ENCODE data around the gene LEKR1.

LEKR1 gene

DNA sequence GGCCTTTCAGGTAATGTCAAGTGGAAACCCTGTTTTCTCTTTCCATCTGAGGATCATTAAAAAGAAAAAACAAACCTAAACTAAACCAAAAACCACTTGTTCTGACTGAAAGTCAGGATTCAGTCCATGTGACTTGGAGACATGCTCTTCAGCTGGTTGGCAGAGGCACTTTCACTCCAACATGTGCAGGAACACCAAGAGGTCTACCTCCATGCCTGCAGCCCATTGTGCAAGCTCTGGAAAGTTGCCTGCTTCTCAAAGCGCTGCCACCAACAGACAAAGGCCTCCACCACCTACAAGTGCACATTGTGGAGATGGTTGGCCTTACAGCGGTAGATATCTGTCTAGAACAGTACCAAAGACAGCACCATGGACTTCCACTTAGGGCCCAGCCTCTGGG is 161.8 kb downstream of the LEKR1 start:
- no peak for DNase-seq

DNA sequence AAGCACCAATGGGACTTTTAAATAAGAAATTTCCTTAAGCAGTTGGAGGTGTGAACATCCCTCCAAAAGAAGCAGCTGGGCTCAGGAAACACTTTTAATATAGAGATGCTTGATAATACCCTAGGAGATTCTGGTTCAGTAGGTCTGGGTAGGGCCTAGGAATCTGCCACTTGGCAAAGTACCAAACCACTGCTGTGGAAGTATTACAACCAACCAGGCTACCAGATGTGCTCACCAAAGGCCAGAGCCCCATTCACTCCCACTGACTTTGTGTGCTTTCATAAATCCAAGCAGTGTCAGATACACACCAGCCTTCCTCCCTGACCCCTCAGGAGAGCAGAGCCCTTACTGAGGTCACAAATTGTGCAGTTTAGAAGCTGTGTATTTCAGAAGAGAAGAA is 171.2 kb downstream of the LEKR1 start:
- peak; percentile 37 for DNase-seq

DNA sequence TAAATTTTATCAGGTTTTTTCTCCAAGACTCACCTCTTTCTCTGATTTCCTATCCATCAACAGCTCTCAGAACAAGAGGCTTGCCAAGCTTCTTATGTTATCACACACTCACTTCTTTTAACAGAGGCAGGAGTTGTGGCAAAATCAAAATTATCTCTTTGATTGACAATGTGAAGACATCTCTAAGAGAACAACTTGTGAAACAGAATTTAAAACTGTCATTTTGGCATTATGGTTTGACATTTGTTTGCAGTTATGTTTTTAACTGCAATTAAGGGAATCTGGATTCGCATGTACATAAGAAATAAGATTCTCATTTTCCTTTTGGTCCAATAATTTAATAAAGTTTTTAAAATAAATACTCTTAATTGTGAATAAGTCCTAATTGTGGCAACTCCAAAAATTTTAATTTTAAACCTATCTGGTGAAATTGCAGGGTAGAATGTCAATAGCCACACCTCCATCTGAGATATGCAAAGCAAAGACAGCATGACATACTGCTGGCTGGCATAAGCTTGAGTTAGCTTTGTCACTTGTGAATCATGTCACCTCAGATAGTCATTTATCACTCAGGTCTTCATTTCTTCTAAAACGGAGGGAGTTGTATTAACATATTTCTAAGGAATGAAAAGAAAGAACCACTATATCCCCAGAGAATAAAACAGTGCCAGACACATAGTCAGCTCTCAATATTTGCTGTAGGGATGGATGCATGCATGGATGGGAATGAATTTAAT is 175.2 kb downstream of the LEKR1 start:
- no peak for DNase-seq

DNA sequence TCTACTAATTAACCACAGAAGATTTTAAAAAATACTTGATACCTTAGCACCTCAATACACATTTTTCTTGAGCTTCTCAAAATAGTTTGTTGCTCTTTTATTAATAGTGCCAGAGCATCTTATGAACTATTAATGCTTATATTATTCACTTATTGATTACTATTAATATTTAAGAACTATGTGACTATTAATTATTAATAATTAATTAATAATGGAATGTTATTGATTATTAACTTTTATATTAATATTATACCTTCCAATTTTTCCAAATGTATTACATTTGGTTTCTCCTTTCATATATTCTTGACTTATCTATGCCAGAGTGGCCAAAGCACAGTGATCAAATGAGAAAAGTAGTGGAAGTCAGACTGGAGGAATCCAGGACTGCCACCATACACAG is 195.5 kb downstream of the LEKR1 start:
- DNase-seq = no peak

DNA sequence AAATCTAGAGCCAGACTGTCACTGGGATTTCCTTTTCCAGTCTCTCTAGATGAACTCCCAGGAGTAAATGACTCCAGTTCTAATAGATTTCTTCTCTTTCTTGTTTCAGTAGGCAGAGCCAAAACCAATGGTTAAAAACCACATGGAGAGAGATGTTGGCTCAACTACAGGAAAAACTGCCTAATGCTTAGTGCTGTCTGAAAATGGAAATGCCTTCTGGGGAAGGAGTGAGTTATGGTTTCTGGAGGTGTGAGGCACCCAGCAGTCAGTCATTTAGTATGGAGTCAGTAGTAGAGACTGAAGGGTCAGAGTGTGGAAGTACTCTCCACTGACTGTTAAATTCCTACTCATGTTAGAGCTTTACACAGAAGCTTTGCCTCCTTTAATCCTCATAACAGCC is 197.1 kb downstream of the LEKR1 start:
- no peak for DNase-seq

DNA sequence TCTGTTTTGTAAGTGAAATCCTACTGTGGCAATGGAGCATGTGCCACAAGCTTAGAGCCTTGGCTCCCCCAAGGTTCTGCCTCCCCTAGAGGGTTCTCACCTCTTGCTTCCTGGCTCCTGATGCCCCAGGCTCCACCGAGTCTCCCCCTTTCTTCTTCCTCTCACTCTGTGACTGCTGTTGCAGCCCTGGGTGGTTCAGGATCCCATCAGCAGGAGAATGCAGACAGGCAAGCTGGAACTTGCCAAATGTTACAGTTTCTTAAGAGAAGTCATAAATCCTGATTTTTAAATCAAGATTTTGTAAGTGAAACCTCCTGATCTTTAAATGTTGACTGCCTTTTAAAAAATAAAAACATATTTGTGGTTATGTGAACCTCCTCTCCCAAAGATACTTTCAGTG is 199.9 kb downstream of the LEKR1 start:
- DNase-seq = no peak

DNA sequence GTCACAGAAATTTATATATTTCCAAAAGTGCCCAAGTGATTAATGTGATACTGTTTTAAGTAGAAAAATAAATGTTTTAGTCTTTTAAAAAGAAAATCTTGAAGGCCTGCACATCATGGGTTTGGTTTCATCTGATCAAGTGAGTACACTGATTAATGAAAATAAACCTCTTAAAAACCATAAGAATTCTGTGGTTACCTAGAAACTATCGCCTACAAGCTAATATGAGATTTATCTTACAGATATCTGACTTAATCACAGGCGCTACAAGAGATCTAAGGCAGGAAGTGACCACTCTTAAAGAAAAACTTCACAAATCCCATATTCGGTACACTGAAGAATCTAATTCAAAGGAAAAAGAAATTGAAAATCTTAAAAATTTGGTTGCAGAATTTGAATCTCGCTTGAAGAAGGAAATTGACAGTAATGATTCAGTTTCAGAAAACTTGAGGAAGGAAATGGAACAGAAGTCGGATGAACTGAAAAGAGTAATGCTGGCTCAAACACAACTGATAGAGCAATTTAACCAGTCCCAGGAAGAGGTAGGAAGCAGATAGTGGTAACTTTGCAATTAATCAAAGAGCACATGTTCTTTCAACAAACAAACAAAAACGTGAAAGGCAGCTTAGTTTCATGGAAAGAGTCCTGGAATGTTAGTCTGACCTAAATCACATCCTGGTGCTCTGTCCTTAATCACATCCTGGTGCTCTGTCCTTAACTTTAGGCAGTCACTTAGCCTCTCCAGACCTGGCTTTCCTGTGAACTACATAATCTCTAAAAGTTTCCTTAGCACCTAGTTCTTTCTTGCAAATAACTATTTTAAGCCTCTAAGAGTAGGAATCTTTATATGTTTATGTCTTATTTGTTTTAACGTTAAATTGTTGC is 201.9 kb downstream of the LEKR1 start:
- DNase-seq = no peak

DNA sequence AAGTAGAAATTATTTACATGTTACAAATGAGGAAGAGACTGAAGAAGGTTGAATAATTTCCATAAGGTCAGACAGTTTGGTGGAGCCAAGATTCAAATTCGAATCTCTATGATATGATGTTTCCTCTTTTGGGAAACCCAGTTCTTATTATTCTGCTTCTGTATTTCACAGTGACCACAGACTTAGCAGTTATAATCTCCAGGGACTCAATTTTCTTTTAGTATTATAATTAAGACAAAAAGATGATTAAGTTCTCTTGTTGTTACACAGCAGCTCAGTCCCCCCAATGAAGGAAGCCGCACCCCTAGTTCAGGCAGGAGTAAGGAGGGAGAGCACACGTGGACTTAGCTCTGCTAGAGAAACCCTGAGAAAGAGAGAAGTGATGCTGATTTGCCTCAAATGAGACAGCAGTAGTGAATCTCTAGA is 203.2 kb downstream of the LEKR1 start:
- DNase-seq = no peak

DNA sequence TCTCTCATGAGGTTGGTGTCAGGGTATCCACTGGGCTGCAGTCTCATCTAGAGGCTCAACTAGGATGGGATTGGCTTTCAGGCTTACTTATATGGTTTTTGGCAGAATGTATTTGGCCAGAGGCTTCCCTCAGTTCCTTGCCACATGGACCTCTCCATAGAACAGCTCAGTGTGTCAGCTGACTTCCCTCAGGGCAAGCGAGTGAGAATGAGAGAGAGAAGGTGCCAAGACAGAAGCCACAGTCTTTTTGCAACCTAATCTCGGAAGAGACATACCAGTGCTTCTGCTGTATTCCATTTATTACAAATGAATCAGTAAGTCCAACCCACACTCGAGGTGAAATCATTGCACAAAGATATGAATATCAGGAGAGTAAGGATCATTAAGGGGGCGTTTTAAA is 204.6 kb downstream of the LEKR1 start:
- DNase-seq = no peak

DNA sequence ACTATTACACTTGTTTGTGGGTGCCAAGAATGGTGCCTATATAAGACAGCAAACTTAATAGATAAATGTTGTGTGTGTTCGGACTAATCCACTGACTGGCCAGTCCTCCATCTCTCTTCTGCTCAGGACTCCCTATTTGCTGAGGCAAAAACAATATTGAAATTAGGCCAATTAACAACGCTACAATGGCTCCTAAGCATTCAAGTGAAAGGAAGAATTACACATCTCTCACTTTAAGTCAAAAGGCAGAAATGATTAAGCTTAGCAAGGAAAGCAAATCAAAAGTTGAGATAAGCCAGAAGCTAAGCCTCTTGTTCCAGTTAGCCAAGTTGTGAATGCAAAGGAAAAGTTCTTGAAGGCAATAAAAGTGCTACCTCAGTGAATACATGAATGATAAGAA is 206.8 kb downstream of the LEKR1 start:
- no peak for DNase-seq

DNA sequence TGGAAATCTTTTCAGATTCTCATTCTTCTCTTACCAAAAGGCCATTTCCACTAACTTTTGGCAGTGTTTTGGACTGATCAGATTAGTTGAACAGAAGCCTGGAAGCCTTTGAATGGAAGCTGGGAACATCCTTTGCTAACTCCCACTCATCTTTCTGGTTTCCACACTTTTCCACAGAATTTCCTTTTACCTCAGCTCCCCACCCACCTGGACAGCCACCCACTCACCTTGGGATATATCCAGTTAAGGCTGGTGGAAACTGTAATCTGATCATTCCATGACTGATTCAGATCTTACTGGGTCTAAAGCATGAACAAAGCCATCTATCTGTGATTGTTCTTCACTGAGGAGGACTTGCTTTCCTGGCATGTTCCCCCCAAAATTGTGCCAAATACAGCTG is 214.3 kb downstream of the LEKR1 start:
- no peak for DNase-seq

DNA sequence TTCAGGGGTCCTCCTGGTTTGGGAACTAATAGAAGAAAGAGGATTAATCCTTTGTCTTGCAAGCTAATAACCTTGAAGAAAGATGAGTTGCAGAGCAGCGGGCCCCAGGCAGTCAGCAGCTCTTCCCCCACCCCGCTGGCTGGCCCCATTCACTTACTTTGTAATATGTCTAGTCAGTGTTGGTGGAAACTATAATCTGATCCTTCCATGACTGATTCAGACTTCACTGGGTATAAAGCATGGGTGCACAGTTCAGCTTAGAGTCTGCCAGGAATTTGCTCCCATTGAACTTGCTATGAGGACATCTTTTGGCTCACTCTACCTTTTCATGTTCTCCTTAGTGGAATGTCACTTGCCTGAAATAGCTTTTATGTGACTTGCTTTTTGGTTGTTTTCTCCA is 216.1 kb downstream of the LEKR1 start:
- no peak for DNase-seq

DNA sequence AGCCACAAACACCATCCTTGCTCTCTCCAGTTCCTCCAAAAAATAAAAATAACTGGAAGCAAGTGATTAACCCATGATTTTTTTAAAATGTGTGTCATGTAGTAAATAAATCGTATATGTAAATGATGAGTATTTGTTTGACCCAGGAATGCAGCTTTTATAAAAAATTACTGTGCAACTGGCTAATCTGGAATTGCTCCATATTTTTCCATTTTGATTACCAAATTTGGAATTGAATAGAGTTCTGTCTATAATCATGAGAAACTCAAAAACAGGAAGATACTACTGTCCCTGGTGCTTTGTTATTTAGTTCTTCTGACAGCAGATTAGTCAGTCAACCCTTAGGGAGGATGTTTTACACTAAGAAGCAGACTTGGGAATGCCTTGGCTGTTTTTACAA is 217.6 kb downstream of the LEKR1 start:
- DNase-seq = peak; percentile 15

DNA sequence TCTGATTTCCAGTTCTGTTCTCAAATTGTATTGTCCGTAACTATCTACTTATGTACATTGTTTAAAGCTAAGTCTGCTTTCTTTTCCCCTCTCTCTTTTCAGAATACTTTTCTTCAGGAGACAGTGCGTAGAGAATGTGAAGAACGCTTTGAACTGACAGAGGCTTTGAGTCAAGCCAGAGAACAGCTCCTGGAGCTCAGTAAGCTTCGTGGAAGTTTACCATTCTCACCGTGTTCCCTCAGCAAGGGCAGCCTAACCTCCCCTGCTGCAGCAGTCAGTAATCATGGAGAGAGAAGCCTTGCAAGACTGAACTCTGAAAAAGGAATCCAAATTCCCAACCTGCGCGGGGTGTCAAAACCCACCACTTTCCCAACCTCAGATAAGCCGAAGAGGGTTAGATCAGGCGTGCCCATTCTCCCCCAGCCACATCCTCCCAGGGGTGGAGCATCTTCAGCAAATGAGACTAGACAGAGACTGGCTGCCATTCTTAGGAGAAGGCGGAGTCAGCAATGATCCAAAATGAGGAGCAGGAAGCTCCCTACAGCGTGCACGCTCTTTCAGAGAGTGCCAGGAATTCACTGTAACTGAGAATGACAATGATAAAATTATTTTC is 219.2 kb downstream of the LEKR1 start:
- DNase-seq = peak; percentile 14

DNA sequence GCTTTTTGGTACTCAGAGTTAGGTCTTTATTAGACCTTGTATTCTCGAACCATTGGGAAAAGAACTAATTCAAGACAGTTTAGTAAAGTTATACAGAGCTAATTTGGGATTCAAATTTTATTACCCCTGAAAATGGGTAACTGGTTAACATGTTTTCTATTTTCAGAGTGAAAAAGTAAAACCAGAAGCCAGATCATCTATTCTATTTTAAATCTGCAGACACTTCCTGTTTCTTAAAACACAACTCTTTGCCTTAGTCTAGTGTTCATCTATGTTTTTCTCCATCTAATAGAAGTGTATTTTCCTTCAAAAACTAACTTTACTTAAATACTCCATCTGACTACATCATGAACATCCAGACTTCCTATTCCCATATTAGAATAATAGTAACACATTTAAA is 220.4 kb downstream of the LEKR1 start:
- DNase-seq = no peak

DNA sequence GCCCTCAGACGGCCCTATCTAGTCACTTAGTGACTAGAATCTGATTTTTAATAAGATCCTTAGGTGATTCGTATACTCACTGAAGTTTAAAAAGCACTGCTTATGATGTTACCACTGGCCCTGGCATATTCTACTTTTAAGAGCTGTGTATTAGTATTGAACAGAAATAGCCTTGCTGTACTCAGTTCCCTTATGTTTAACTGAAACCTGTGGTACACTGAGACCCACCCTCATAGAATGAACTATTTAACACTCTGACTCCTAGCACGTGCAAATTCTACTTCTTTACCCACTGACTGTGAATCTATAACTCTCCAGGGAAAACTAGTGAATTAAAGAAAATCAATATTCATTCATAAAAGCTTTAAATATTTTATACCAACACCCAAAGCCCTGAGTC is 224.9 kb downstream of the LEKR1 start:
- DNase-seq = no peak

DNA sequence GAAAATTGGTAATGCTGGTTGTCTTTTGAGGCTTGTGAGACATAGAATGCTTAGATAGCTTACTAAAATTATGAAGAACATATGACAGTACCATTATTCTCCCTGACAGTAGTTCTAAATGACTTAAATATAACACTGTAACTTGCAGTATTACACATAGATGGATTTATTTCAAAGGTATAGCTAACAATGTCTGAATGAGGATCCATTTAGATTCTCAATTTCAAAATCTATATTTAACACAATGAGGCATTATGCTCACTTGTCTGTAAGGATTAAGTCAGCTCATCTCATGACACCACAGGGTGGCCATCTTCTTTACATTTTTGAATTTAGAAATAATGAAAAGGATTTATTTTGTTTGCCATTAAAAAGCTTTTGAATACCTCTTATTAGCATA is 225.4 kb downstream of the LEKR1 start:
- no peak for DNase-seq

DNA sequence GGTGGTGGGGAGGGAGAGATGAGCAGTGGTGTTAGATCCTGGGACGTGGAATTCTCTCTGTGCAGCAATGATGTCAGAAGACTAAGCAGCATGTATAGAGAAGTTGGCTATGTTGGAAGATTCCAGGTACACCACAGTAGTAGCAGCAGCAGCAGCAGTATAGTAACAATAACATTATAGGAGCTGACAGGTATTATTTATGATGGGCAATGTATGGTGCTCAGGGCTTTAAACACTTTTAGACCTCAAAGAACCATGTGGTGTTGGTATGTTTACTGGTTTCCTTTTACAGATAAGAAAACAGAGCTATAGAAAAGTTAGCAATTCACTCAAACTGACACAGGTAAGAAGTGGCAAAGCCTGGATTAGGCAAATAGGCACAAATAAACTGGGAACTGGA is 229.9 kb downstream of the LEKR1 start:
- DNase-seq = no peak

DNA sequence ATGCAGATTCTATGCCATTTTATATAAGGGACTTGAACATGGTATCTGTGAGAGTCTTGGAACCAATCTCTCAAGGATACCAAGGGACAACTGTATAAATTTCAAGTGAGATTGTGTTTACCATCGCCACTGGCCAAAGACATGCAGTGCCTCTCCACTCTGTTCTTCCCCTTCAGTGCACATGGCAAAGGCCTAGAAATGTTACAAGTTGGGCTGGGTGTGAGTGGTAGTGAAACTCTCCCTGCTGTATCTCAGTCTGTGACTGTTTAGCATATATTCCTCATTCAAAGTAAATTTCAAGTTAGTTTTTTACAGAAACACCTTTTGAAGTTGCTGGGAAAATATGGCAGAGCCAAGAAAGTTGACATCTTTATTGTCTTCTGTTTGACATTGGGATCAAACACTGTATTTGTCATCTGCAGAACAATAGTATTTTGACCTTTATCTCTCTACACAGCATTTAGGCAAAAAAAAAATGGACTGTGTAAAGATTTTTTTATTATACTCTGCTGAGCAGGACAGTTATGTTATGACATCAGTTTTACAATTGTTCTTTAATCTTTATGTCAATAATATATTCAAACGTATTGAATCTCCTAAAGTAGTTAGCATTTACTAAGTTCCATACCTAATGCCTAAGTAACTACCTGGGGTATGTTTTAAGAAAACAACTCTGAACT is 232.4 kb downstream of the LEKR1 start:
- no peak for DNase-seq

DNA sequence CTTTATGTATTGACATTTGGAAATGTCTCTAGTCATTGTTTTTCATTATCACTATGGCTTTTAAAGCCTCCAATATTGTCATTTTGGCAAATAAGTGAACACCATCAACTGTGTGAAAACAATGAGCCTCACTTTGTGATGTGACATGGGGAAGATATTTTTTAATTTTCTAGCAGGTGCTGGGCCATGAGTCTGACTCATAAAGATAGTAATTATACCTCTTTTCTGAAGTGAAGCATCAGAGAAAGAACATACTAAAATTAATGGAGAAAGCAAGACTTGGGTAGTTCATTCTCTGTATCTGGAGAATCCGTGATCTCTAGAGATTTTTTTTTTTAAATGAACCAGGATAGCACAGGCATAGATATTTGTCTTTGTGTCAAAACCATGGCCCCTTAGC is 233.0 kb downstream of the LEKR1 start:
- DNase-seq = no peak

DNA sequence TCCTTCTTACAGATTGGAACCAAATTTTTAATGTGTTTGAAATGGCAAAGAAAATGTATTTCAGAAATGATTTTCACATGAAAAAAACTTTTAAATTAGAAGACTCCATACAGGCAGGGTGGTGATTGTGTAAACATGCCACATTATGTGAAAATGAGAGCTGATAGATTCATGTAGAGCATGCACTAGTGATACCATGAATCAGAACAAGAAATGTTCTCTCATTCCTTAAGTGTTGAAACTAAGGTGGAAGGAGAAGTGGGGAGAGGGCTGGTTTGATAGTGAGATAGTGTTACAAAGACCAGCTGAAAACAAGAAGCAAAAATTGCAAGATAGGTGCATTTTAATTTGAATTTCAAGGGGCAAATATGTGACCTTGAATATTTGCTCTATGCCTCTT is 233.5 kb downstream of the LEKR1 start:
- no peak for DNase-seq

DNA sequence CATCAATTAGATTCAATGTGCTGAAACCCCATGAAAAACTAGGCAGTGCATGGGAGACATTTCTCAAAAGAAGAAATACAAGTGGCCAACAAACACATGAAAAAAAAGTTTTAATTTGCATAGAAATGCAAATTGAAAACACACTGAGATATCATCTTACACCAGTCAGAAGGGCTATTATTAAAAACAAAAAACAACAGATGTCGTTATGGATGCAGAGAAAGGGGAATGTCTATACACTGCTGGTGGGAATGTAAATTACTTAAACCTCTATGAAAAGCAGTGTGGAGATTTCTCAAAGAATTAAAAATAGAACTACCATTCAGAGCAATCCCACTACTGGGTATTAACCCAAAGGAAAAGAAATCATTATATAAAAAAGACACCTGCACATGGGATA is 235.1 kb downstream of the LEKR1 start:
- no peak for DNase-seq

DNA sequence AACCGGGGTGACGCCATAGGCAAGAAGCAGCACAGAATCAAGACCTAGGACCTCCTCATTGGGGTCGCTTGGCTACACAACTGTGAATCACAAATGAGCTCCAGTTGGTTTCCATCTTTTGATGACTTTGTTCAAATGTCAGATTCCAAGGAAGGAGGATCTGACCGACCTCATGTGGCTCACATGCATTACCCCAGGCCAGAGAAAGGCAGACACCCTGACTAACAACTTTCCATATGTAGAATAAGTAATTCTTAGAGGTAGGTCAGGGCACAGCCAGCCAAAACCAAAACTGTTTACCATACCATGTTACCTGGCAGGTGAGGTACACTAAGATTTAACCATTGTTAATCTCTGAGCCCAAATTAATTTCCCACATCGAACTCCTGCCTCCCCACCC is 237.3 kb downstream of the LEKR1 start:
- no peak for DNase-seq

Measured in fibroblast of skin of scalp (primary cell).